MM.1S (cell line): Measurements from ENCODE around the gene PXDC1.

Source experiments
- DNase-seq: peaks from one replicate; pipeline ENCODE4 v3.0.0-alpha.2; 2015
- H2AFZ ChIP-seq: fragments of 300-600 bp; sonication (generic); 2 replicates; pipeline ENCODE4 v1.6.0; 2016; ENCODE audit warnings: antibody characterized with exemption, low read length
- H3F3A ChIP-seq: fragments of 300-600 bp; sonication (generic); 2 replicates; pipeline ENCODE4 v1.6.1; 2016; ENCODE audit warnings: mild to moderate bottlenecking, antibody characterized with exemption, low read length, moderate library complexity, mixed read lengths; ENCODE audit not compliant: insufficient read depth
- H3K27ac ChIP-seq: fragments of 300-600 bp; sonication (generic); 2 replicates; pipeline ENCODE4 v1.5.1; 2016; ENCODE audit warnings: mild to moderate bottlenecking, low read length
- H3K27me3 ChIP-seq: fragments of 300-600 bp; sonication (generic); replicated peaks from 2 replicates; pipeline ENCODE4 v1.6.0; 2016; ENCODE audit warnings: low read length; ENCODE audit not compliant: insufficient read depth
- H3K36me3 ChIP-seq: fragments of 300-600 bp; sonication (generic); replicated peaks from 2 replicates; pipeline ENCODE4 v1.6.1; 2016; ENCODE audit warnings: mild to moderate bottlenecking, low read length, mixed read lengths; ENCODE audit not compliant: insufficient read depth
- H3K4me1 ChIP-seq: fragments of 300-600 bp; sonication (generic); 2 replicates; pipeline ENCODE4 v1.6.1; 2016; ENCODE audit warnings: low read length, mixed read lengths
- H3K4me2 ChIP-seq: fragments of 300-600 bp; sonication (generic); 2 replicates; pipeline ENCODE4 v1.6.0; 2016; ENCODE audit warnings: low read depth, low read length
- H3K4me3 ChIP-seq: fragments of 300-600 bp; sonication (generic); 2 replicates; pipeline ENCODE4 v1.5.1; 2016; ENCODE audit warnings: low read length, mixed read lengths
- H3K79me2 ChIP-seq: fragments of 300-600 bp; sonication (generic); 2 replicates; pipeline ENCODE4 v1.6.1; 2016; ENCODE audit warnings: mixed run types, low read length, mixed read lengths
- H3K9ac ChIP-seq: fragments of 300-600 bp; sonication (generic); 2 replicates; pipeline ENCODE4 v1.6.1; 2016; ENCODE audit warnings: low read length, mixed read lengths
- H3K9me2 ChIP-seq: fragments of 300-600 bp; sonication (generic); replicated peaks from 2 replicates; pipeline ENCODE4 v1.6.1; 2016; ENCODE audit warnings: mild to moderate bottlenecking, low read length, mixed read lengths; ENCODE audit not compliant: insufficient read depth
- H3K9me3 ChIP-seq: fragments of 300-600 bp; sonication (generic); replicated peaks from 2 replicates; pipeline ENCODE4 v1.6.1; 2016; ENCODE audit warnings: mild to moderate bottlenecking, low read length, mixed read lengths; ENCODE audit not compliant: insufficient read depth
- H4K20me1 ChIP-seq: fragments of 300-600 bp; sonication (generic); 2 replicates; pipeline ENCODE4 v1.6.1; 2016; ENCODE audit warnings: mild to moderate bottlenecking, low read length, moderate library complexity, mixed read lengths; ENCODE audit not compliant: insufficient read depth
- CTCF ChIP-seq: fragments of 300-600 bp; sonication (generic); IDR thresholded peaks from 2 replicates; pipeline ENCODE4 v1.5.1; 2016; ENCODE audit warnings: antibody characterized with exemption, low read length, mixed read lengths
- EZH2 ChIP-seq: fragments of 300-600 bp; sonication (generic); optimal IDR thresholded peaks from 2 replicates; pipeline ENCODE3; 2017; ENCODE audit warnings: low read depth, mild to moderate bottlenecking, antibody characterized with exemption, low read length, mixed read lengths
- EZH2phosphoT487 ChIP-seq: fragments of 300-600 bp; sonication (generic); IDR thresholded peaks from 2 replicates; pipeline ENCODE4 v1.6.1; 2018; ENCODE audit warnings: antibody characterized with exemption, low read length

The PXDC1 gene

GRCh38 chr6:3731700-3732099 lies 19.8 kb downstream of the PXDC1 start:
- H3K4me1 ChIP-seq = no peaks in the 10 kb centered on the region
- H3K9me3 ChIP-seq = no peaks in the 10 kb centered on the region
- no peak overlapping the region for H2AFZ ChIP-seq
- H4K20me1 ChIP-seq = no peaks in the 10 kb centered on the region
- DNase-seq = no peak
- H3K4me2 ChIP-seq = no peak overlapping the region
- H3K36me3 ChIP-seq = no peaks in the 10 kb centered on the region
- no peak overlapping the region for H3K27ac ChIP-seq
- H3K9me2 ChIP-seq = no peaks in the 10 kb centered on the region
- H3K79me2 ChIP-seq = no peaks in the 10 kb centered on the region
- TF ChIP-seq EZH2phosphoT487 (no peak), EZH2 (no peak), CTCF (no peak)
- no peaks in the 10 kb centered on the region for H3K27me3 ChIP-seq
- no peaks in the 10 kb centered on the region for H3F3A ChIP-seq
- H3K9ac ChIP-seq = no peak overlapping the region
- H3K4me3 ChIP-seq = no peak overlapping the region

- no peaks in the 10 kb centered on the region for H3K4me1 ChIP-seq
- no peaks in the 10 kb centered on the region for H3K27me3 ChIP-seq
- no peaks in the 10 kb centered on the region for H4K20me1 ChIP-seq
- no peaks in the 10 kb centered on the region for H3K9me3 ChIP-seq
- DNase-seq = no peak
- no peaks in the 10 kb centered on the region for H3K36me3 ChIP-seq
- H3K4me2 ChIP-seq = no peak overlapping the region
- no peak overlapping the region for H3K9ac ChIP-seq
- H3K9me2 ChIP-seq = no peaks in the 10 kb centered on the region
- TF ChIP-seq CTCF (no peak), EZH2 (no peak), EZH2phosphoT487 (no peak)
- H3K79me2 ChIP-seq = no peaks in the 10 kb centered on the region
- H2AFZ ChIP-seq = no peak overlapping the region
- H3F3A ChIP-seq = no peaks in the 10 kb centered on the region
- no peak overlapping the region for H3K4me3 ChIP-seq
- H3K27ac ChIP-seq = no peak overlapping the region
Observed at GRCh38 chr6:3729603-3730344, 21.7 kb downstream of the PXDC1 start.

DNA sequence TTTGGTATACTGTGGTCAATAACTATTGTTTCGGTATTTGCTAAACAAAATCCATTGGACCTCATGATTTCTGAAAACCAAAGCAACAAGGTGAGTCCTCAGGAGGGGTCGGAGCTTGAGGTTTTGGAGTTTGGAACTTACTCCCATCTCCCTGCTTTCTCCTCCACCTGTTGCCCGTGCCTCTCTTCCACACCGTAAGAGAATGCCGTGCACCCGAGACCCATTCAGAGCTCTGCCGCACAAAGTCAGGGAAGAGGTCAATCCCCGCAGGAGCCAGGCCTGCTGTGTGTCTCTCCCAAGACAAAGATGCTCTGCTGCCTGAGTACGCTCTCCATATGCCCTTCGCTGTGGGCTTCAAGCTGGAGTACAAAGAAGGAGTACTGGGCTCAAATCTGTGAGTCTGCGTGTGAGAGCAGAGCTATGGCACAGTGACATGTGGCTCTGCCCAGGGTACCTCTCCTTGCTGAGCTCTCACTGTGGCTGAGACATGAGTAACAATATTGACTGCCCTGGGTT lies 23.9 kb downstream of the PXDC1 start:
- H3K36me3 ChIP-seq = no peaks in the 10 kb centered on the region
- no peaks in the 10 kb centered on the region for H3K9me3 ChIP-seq

More for the DNA sequence above, 23.9 kb downstream of the PXDC1 start:
- no peak overlapping the region for H2AFZ ChIP-seq
- no peak overlapping the region for H3K4me2 ChIP-seq
- H3K4me1 ChIP-seq = no peaks in the 10 kb centered on the region
- no peak for TF ChIP-seq EZH2phosphoT487
- no peak for TF ChIP-seq CTCF
- TF ChIP-seq EZH2 = no peak
- no peaks in the 10 kb centered on the region for H3F3A ChIP-seq
- H3K79me2 ChIP-seq = no peaks in the 10 kb centered on the region
- H3K9me2 ChIP-seq = no peaks in the 10 kb centered on the region
- no peak for DNase-seq
- H3K27ac ChIP-seq = no peak overlapping the region
- no peak overlapping the region for H3K9ac ChIP-seq
- H4K20me1 ChIP-seq = no peaks in the 10 kb centered on the region
- no peaks in the 10 kb centered on the region for H3K27me3 ChIP-seq
- H3K4me3 ChIP-seq = no peak overlapping the region
